Measurements from ENCODE around the gene PLEK.

- TF ChIP-seq POLR2A (IDR thresholded peaks at IDR 0.05): no peak
- TF ChIP-seq CTCF (IDR thresholded peaks at IDR 0.05): no peak
Measured at GRCh38 chr2:68363721-68364120, 1.4 kb upstream of the PLEK start.
